Transverse colon (tissue), 4 donors: ENCODE data around the gene TLE6.

Experiments used
- EP300 ChIP-seq: sonication (generic); formaldehyde crosslinking; IDR thresholded peaks from one replicate; pipeline ENCODE4 v1.6.1; 2017; ENCODE audit warnings: antibody characterized with exemption, low read depth
- POLR2A ChIP-seq: fragments of 450-650 bp; IDR thresholded peaks from one replicate; pipeline ENCODE4 v1.6.1; 2016; ENCODE audit warnings: antibody characterized with exemption, mild to moderate bottlenecking, moderate library complexity
- POLR2AphosphoS5 ChIP-seq, 3 donors: sonication (generic); formaldehyde crosslinking; IDR thresholded peaks; one replicate each; pipeline ENCODE4 v1.6.1; 2016; ENCODE audit warnings: antibody characterized with exemption in 3 of 3
- TF ChIP-seq, protein P1 (sequence below), 5 experiments: fragments of 200-600 bp in 3 of 5; fragments of 450-650 bp in 2 of 5; sonication (generic) in 3 of 5; IDR thresholded peaks; 1 replicate in 2 of 5; 2 replicates in 3 of 5; pipeline ENCODE4 v1.5.1; 2016 to 2017; ENCODE audit warnings: antibody characterized with exemption in 5 of 5, inconsistent platforms in 3 of 5, mild to moderate bottlenecking in 2 of 5, moderate library complexity in 1 of 5

GRCh38 chr19:2963122-2963521, 14.2 kb upstream of the TLE6 start:
- TF ChIP-seq, protein P1, sequence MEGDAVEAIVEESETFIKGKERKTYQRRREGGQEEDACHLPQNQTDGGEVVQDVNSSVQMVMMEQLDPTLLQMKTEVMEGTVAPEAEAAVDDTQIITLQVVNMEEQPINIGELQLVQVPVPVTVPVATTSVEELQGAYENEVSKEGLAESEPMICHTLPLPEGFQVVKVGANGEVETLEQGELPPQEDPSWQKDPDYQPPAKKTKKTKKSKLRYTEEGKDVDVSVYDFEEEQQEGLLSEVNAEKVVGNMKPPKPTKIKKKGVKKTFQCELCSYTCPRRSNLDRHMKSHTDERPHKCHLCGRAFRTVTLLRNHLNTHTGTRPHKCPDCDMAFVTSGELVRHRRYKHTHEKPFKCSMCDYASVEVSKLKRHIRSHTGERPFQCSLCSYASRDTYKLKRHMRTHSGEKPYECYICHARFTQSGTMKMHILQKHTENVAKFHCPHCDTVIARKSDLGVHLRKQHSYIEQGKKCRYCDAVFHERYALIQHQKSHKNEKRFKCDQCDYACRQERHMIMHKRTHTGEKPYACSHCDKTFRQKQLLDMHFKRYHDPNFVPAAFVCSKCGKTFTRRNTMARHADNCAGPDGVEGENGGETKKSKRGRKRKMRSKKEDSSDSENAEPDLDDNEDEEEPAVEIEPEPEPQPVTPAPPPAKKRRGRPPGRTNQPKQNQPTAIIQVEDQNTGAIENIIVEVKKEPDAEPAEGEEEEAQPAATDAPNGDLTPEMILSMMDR (IDR thresholded peaks at IDR 0.05): no peak
- TF ChIP-seq POLR2AphosphoS5 (IDR thresholded peaks at IDR 0.05) (no peak), EP300 (no peak), POLR2A (no peak)
